ENCODE data around the gene MST1.

GRCh38 chr3:49711489-49711888, 22.2 kb upstream of the MST1 start:
- TF ChIP-seq, protein P1, sequence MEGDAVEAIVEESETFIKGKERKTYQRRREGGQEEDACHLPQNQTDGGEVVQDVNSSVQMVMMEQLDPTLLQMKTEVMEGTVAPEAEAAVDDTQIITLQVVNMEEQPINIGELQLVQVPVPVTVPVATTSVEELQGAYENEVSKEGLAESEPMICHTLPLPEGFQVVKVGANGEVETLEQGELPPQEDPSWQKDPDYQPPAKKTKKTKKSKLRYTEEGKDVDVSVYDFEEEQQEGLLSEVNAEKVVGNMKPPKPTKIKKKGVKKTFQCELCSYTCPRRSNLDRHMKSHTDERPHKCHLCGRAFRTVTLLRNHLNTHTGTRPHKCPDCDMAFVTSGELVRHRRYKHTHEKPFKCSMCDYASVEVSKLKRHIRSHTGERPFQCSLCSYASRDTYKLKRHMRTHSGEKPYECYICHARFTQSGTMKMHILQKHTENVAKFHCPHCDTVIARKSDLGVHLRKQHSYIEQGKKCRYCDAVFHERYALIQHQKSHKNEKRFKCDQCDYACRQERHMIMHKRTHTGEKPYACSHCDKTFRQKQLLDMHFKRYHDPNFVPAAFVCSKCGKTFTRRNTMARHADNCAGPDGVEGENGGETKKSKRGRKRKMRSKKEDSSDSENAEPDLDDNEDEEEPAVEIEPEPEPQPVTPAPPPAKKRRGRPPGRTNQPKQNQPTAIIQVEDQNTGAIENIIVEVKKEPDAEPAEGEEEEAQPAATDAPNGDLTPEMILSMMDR (IDR thresholded peaks at IDR 0.05), result no peak
- TF ChIP-seq POLR2A (IDR thresholded peaks at IDR 0.05), result no peak
- no peak for TF ChIP-seq EP300 (IDR thresholded peaks at IDR 0.05)
